Measurements from ENCODE around the gene PLTP.

Gene PLTP

DNA sequence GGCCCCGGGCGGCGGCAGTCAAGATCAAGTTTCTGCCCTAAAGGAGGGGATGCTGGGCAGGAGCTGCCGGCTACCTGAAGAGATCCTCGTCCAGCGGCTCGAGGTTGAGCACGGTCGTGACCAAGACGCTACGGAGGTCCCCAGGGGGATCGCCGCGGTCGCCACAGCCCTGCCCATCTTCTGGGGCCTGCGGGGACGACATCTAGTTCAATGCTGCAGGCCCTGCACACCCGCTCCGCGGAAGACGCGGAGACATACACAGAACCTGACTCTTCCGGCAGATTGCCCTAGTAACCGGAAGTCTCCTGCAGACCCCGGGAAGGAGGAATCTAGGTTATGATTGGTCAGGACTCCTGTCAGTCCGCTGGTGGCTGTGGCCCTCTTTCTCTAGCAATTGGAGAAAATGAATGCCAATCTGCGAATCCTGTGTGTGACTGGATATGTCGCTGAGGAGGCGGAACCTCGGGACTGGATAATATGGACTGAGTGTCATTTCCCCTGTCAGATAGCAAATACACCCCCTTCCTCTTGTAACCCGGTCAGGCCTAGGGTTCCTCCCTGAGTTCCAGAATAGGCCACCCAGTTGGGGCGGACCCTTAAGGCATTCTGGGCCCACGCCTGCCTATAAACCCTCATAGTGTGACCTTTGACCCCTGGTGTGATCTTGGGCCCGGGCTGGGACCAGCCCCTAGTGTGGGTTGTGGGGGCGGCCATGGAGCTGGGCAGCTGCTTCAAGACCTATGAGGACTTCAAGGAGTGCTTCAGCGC is 54.7 kb downstream of the PLTP start, which contains the start of the genes ACOT8 and ZSWIM3 (continued):
- TF ChIP-seq ZNF274 (IDR thresholded peaks at IDR 0.05; ENCODE audit: low read length) (no peak), ZNF274 (tag by site-specific recombination; IDR thresholded peaks at IDR 0.05; ENCODE audit: borderline replicate concordance) (no peak), BCL11B (tag by site-specific recombination; IDR thresholded peaks at IDR 0.05; ENCODE audit: low read depth) (0 out of 2 replicates have a peak, but pooled peaks have one; percentile 57), ZNF146 (tag by site-specific recombination; IDR thresholded peaks at IDR 0.05) (no peak), ZNF302 (tag by site-specific recombination; IDR thresholded peaks at IDR 0.05; ENCODE audit: low read depth) (no peak), ZNF133 (tag by site-specific recombination; IDR thresholded peaks at IDR 0.05) (no peak), ZNF155 (tag by site-specific recombination; IDR thresholded peaks at IDR 0.05) (no peak), ZNF223 (tag by site-specific recombination; IDR thresholded peaks at IDR 0.05) (no peak), ZNF221 (tag by site-specific recombination; IDR thresholded peaks at IDR 0.05; ENCODE audit: borderline replicate concordance) (no peak), ZFP37 (tag by site-specific recombination; IDR thresholded peaks at IDR 0.05) (no peak), GLIS1 (tag by site-specific recombination; IDR thresholded peaks at IDR 0.05) (peak; percentile 30), ZNF184 (tag by site-specific recombination; IDR thresholded peaks at IDR 0.05) (no peak), ZNF571 (tag by site-specific recombination; IDR thresholded peaks at IDR 0.05) (no peak), ZNF791 (tag by site-specific recombination; IDR thresholded peaks at IDR 0.05) (no peak), ZNF175 (tag by site-specific recombination; IDR thresholded peaks at IDR 0.05) (no peak)
- TF ChIP-seq, protein P1, sequence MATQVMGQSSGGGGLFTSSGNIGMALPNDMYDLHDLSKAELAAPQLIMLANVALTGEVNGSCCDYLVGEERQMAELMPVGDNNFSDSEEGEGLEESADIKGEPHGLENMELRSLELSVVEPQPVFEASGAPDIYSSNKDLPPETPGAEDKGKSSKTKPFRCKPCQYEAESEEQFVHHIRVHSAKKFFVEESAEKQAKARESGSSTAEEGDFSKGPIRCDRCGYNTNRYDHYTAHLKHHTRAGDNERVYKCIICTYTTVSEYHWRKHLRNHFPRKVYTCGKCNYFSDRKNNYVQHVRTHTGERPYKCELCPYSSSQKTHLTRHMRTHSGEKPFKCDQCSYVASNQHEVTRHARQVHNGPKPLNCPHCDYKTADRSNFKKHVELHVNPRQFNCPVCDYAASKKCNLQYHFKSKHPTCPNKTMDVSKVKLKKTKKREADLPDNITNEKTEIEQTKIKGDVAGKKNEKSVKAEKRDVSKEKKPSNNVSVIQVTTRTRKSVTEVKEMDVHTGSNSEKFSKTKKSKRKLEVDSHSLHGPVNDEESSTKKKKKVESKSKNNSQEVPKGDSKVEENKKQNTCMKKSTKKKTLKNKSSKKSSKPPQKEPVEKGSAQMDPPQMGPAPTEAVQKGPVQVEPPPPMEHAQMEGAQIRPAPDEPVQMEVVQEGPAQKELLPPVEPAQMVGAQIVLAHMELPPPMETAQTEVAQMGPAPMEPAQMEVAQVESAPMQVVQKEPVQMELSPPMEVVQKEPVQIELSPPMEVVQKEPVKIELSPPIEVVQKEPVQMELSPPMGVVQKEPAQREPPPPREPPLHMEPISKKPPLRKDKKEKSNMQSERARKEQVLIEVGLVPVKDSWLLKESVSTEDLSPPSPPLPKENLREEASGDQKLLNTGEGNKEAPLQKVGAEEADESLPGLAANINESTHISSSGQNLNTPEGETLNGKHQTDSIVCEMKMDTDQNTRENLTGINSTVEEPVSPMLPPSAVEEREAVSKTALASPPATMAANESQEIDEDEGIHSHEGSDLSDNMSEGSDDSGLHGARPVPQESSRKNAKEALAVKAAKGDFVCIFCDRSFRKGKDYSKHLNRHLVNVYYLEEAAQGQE (tag by site-specific recombination; IDR thresholded peaks at IDR 0.05), result peak; percentile 35; the same call in 1 of the 2 replicates
- TF ChIP-seq, protein P2, sequence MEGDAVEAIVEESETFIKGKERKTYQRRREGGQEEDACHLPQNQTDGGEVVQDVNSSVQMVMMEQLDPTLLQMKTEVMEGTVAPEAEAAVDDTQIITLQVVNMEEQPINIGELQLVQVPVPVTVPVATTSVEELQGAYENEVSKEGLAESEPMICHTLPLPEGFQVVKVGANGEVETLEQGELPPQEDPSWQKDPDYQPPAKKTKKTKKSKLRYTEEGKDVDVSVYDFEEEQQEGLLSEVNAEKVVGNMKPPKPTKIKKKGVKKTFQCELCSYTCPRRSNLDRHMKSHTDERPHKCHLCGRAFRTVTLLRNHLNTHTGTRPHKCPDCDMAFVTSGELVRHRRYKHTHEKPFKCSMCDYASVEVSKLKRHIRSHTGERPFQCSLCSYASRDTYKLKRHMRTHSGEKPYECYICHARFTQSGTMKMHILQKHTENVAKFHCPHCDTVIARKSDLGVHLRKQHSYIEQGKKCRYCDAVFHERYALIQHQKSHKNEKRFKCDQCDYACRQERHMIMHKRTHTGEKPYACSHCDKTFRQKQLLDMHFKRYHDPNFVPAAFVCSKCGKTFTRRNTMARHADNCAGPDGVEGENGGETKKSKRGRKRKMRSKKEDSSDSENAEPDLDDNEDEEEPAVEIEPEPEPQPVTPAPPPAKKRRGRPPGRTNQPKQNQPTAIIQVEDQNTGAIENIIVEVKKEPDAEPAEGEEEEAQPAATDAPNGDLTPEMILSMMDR (tag by site-specific recombination; IDR thresholded peaks at IDR 0.05), result no peak
- TF ChIP-seq, protein P3, sequence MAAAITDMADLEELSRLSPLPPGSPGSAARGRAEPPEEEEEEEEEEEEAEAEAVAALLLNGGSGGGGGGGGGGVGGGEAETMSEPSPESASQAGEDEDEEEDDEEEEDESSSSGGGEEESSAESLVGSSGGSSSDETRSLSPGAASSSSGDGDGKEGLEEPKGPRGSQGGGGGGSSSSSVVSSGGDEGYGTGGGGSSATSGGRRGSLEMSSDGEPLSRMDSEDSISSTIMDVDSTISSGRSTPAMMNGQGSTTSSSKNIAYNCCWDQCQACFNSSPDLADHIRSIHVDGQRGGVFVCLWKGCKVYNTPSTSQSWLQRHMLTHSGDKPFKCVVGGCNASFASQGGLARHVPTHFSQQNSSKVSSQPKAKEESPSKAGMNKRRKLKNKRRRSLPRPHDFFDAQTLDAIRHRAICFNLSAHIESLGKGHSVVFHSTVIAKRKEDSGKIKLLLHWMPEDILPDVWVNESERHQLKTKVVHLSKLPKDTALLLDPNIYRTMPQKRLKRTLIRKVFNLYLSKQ (tag by site-specific recombination; IDR thresholded peaks at IDR 0.05; ENCODE audit: borderline replicate concordance), result no peak
- TF ChIP-seq, protein P4, sequence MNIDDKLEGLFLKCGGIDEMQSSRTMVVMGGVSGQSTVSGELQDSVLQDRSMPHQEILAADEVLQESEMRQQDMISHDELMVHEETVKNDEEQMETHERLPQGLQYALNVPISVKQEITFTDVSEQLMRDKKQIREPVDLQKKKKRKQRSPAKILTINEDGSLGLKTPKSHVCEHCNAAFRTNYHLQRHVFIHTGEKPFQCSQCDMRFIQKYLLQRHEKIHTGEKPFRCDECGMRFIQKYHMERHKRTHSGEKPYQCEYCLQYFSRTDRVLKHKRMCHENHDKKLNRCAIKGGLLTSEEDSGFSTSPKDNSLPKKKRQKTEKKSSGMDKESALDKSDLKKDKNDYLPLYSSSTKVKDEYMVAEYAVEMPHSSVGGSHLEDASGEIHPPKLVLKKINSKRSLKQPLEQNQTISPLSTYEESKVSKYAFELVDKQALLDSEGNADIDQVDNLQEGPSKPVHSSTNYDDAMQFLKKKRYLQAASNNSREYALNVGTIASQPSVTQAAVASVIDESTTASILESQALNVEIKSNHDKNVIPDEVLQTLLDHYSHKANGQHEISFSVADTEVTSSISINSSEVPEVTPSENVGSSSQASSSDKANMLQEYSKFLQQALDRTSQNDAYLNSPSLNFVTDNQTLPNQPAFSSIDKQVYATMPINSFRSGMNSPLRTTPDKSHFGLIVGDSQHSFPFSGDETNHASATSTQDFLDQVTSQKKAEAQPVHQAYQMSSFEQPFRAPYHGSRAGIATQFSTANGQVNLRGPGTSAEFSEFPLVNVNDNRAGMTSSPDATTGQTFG (tag by site-specific recombination; IDR thresholded peaks at IDR 0.05; ENCODE audit: borderline replicate concordance), result no peak
- TF ChIP-seq, protein P5, sequence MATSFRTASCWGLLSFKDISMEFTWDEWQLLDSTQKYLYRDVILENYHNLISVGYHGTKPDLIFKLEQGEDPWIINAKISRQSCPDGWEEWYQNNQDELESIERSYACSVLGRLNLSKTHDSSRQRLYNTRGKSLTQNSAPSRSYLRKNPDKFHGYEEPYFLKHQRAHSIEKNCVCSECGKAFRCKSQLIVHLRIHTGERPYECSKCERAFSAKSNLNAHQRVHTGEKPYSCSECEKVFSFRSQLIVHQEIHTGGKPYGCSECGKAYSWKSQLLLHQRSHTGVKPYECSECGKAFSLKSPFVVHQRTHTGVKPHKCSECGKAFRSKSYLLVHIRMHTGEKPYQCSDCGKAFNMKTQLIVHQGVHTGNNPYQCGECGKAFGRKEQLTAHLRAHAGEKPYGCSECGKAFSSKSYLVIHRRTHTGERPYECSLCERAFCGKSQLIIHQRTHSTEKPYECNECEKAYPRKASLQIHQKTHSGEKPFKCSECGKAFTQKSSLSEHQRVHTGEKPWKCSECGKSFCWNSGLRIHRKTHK (tag by site-specific recombination; IDR thresholded peaks at IDR 0.05), result no peak
- TF ChIP-seq, protein P6, sequence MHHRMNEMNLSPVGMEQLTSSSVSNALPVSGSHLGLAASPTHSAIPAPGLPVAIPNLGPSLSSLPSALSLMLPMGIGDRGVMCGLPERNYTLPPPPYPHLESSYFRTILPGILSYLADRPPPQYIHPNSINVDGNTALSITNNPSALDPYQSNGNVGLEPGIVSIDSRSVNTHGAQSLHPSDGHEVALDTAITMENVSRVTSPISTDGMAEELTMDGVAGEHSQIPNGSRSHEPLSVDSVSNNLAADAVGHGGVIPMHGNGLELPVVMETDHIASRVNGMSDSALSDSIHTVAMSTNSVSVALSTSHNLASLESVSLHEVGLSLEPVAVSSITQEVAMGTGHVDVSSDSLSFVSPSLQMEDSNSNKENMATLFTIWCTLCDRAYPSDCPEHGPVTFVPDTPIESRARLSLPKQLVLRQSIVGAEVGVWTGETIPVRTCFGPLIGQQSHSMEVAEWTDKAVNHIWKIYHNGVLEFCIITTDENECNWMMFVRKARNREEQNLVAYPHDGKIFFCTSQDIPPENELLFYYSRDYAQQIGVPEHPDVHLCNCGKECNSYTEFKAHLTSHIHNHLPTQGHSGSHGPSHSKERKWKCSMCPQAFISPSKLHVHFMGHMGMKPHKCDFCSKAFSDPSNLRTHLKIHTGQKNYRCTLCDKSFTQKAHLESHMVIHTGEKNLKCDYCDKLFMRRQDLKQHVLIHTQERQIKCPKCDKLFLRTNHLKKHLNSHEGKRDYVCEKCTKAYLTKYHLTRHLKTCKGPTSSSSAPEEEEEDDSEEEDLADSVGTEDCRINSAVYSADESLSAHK (tag by site-specific recombination; IDR thresholded peaks at IDR 0.05), result no peak
- TF ChIP-seq, protein P7, sequence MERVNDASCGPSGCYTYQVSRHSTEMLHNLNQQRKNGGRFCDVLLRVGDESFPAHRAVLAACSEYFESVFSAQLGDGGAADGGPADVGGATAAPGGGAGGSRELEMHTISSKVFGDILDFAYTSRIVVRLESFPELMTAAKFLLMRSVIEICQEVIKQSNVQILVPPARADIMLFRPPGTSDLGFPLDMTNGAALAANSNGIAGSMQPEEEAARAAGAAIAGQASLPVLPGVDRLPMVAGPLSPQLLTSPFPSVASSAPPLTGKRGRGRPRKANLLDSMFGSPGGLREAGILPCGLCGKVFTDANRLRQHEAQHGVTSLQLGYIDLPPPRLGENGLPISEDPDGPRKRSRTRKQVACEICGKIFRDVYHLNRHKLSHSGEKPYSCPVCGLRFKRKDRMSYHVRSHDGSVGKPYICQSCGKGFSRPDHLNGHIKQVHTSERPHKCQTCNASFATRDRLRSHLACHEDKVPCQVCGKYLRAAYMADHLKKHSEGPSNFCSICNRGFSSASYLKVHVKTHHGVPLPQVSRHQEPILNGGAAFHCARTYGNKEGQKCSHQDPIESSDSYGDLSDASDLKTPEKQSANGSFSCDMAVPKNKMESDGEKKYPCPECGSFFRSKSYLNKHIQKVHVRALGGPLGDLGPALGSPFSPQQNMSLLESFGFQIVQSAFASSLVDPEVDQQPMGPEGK (tag by site-specific recombination; IDR thresholded peaks at IDR 0.05), result peak; percentile 78
